HL-60/S4 (cell line): Measurements from ENCODE around the gene PRR7.

Experiments used
- in situ Hi-C: fragments of 300-500 bp; cut with MboI; formaldehyde crosslinking; loops from 2 replicates; pipeline ENCODE4 v1.14.3; 2022; ENCODE audit warnings: low sequenced_read_pairs

Gene PRR7

DNA sequence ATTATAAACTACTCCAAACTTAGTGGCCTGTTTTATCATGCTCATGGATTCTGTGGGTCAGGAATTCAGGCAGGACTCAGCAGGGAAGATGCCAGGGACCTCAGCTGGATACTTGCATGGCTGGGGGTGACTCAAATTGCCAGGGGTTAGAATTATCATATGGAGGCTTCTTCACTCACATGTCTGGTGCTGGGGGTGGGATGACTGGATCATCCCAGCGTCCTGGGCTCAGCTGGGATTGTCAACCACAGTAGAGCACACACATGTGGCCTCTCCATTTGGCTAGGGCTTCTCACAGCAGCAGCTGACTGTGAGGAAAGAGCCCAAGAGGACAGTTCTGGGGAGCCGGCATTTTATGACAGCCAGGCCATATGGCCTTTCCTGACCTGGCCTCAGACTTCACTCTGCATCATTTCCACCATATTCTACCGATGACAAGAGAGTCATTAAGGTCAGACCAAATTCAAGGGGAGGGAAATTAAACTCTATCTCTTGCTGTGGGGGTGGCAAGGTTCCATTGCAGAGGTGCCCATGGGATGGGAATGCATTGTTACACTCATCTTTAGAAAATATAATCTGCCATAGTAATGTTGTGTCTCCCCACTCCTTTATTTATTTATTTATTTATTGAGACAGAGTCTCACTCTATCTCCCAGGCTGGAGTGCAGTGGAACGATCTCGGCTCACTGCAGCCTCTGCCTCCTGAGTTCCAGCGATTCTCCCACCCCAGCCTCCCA, 25.4 kb upstream of the PRR7 start:
- in situ Hi-C loops, result no loop called here

DNA sequence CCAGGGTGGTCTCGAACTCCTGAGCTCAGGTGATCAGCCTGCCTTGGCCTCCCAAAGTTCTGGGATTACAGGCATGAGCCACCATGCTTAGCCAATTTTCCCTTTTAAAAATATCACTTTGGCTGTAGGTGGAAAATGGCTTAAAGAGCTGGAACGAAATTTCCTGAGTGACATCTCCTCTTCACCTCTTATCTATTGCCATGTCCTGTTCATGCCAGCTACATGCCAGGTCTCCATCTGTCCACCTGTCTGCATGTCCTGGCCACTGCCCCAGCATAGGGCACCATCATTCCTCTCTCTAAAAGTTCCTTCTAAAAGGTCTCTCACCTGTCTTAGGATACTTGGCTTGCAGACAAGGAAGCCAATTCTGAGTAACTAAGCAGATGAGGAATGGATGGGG, 22.9 kb upstream of the PRR7 start:
- in situ Hi-C loops, result no loop called here

DNA sequence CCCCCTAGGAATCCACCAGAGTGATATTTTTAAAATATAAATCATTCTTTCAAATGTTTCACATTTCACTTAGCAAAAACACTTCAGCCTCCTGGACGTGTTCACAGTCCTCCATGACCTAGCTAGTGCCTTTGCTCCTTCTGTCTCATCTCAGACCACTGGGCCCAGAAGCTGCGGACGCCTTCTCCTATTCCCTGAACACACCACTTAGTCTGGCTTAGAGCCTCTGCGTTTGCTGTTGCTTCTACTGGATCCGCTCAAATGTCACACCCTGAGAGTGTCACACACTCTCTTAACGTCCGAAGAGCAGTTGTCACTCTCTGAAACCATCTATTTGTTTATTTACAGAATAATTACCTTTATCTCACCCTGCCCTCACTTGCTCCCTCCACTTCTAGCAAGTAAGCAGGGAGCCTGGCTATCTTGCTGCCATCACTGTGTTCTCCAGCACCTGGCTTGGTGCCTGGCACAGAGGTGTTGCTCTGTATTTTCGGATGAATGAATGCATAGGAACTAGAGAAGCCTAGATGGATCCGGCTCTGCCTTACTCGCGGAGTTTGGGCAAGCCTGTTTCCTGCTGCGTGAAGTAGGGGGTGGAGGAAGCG, 21.3 kb upstream of the PRR7 start:
- in situ Hi-C loops, result no loop called here

DNA sequence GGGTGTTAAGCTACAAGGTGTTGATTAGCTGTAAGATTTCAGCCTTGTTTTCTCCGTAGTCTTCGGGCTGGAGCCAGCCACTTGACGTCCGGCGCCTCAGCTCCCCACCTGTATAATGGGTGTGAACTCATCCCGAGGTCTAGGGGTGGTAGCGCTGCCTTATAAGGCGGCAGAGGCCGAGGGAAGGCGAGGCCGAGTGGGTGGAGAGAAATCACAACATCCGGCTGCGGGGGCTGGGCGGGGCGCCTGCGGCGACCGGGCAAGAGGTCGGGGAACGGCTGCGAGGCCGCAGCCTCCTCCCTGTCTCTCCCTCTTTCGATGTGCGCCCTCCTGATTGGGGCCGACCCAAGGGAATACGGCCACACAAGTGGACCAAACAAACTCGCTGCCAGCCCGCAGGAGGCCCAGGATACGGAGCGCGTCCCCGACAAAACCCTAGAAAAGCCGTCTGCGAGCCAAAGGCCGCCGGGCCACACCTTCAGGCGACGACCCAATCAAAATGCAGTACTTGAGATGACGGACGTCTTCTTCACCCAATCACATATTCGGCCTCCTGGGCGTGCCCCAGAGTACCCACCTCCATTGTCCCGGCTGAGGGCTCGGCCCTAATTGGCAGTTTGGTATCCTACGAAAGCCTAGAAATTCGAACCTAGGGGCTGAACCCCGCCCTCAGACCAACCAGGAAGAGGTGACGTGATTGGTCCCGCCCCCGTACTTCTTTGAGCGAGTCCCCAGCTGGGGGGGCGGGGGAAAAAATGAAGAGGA, 20.6 kb upstream of the PRR7 start:
- in situ Hi-C loops, result no loop called here

DNA sequence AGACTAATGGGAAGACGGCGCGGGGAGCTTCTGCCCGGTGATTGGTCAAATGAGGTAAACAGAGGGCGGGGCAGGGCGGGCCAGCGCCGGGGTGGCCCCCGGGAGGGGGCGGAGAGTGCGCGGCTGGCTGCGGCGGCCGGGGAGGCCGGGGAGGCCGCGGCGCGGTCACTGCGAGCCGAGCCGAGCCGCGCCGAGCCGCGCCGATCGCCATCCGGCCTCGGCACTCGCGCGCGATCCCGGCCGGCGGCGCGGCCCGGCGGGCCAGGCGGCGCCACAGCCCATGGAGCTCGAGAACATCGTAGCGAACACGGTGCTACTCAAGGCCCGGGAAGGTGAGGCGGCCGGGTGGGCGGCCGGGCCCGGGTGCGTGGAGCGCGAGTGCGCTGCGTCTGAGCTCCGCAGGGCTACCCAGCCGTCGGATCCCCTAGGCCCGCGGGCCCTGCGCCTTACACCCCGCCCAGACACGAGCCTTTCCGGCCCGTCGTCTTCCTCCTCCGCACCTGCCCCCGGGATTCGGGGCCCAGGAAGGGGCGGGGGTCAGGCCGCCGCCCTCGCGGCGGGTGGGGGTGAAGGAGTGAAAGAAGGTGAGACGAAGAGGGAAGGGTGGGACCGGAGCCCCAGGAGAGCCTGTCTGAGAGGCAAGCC, 19.9 kb upstream of the PRR7 start, which contains the start of gene GRK6:
Gene GRK6 (plus strand): TSS at position 111 of the 645 bp plus-strand sequence. CDS start 170 bp downstream, at position 281.
- in situ Hi-C loops, result no loop called here

DNA sequence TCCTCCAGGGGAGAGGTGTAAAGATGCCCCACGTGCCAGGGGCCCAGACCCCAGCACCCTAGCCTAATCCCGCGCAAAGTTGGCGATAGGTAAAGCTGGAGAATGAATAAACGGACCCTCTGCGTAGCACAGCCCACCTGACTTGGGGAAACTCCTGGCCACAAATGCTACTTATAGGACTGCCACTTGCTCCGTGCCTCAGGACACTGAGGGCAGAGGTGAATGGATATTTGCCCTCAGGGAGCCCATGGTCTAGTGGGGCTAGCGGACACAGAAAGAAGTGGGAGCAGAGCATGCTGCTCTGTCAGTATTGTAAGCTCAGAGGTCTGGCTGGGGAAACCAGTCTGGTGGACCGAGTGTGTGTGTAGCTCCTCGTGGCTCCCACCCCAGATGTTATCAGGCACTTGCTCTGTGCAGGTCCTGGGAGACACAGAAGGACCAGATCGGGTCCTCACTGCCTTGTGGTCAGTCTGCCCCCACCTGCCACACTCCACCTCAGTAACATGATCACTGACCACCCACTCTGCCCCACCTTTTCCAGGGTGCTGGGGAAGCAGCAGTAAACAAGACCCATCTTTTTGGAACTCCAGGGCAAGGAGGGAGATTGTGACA, 19.3 kb upstream of the PRR7 start:
- in situ Hi-C loops, result no loop called here

DNA sequence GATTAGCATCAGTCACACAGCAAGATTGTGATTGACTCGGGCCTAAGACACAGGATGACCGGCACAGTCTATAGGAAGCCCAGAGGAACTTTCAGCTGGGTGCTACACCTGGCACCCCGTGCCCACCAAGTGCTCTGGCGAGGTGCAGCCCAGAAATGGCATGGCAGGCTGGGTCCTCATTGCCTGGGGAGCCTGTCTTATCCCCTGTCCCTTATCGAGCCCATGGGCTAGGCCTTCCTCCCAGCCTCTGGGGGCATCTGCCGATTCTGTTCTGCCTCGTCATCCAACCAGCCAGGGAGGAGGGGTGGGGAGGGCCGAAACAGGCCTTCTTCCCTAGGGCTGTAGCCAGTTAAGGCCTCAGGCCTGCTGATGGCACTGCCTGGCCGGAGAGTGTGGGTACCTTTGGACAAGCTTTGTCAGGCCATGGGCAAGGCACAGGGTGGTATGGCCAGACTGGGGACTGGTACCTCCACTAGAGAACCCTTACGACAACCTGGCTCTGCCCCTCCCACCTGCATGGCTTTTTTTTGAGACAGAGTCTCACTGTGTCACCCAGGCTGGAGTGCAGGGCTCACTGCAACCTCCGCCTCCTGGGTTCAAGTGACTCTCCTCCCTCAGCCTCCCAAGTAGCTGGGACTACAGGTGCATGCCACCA, 18.6 kb upstream of the PRR7 start:
- in situ Hi-C loops, result no loop called here

DNA sequence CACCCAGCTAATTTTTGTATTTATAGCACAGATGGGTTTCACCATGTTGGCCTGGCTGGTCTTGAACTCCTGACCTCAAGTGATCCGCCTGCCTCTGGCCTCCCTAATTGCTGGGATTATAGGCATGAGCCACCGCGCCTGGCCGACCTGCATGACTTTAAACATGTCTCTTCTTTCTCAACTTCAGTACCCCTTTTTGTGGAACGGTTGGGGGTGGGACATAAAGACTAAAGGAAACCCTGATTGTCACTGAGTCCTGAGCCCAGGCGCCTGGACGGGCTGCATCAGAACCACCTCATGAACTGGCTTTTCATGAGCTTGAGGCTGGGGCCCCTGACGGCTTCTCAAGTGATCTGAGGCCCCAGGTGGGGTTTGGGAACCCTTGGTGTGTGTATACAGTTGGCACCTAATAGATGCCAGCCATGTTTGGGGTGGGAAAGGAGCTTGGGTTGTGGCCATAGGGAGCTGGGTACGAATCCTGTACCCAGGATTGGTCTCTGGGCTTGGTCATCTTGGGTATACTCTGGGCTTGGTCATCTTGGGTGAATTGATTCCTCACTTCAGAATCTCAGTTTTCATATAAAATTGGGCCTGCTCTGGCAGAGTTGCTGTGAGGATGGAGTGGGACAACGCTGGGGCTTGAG, 17.9 kb upstream of the PRR7 start:
- in situ Hi-C loops, result no loop called here

DNA sequence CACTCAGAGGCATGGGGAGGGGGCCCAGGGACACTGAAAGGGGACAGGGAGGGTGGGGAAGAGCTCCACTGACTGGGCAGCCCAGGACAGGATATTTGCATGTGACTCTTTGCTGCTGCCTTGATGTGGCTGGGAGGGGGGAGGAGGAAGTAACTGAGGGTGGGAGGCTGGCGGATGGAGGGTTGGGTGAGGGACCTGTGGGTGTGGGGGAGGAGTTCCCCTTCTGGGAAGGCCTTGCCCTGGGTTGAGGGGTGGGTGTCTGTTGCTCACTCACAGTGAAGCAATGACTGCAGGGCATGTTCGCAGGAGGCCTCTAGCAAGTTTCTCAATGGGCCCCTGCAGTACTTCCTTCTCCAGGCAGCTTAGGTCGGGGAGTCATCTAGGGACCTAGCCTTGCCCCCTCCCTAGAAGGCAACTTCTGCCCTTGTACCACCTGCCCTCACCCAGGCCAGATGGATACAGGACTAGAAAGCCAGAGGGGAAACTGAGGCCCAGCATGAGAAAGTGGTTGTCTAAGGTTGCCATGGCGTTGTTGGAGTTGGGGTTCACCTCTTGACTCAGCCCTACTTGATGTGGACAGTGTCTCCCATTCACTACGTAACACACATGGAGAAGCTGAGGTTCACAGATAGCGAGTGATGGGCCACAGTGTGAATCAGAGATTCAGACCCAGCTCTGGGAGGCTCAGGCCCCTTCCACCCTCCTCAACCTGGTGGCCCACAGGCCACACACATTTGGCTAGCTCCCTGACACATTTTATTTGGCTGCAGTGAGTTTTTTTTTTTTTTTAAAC, 17.2 kb upstream of the PRR7 start:
- in situ Hi-C loops, result no loop called here

DNA sequence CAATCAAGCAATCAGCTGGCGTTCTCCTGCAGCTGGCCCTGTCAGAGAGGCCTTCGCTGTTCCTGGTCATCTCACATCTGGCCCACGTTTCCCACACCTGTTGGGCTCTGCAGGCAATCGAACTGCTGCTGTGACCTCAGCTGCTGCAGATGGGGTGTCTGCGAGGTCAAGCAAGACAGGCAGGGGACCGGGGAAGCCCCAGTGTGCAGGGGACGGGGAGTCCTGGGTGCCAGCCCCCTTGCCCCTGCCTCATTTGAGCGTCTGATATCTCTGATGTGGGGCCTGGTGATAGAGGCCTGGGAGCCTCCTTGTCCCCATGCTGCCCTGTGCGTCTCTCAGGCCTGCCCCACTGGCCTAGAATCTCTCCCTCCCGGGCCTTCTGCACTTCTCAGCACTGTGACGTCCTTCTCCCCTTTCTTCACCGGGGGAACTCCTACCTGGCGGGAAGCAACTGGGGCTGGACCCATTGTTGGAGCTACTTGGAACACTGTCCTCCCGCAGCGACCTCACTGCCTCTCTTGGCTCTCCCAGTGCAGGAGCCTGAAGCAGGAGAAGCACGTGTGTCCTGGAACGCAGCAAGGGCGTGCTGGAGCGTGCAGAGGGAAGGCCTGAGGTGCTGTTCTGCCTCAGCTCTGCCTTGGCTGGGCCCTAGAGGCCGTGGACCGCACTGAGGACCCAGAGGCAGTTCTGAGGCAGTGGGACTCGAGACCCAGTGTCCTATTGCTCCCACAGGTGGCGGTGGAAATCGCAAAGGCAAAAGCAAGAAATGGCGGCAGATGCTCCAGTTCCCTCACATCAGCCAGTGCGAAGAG, 16.3 kb upstream of the PRR7 start:
- in situ Hi-C loops, result no loop called here

DNA sequence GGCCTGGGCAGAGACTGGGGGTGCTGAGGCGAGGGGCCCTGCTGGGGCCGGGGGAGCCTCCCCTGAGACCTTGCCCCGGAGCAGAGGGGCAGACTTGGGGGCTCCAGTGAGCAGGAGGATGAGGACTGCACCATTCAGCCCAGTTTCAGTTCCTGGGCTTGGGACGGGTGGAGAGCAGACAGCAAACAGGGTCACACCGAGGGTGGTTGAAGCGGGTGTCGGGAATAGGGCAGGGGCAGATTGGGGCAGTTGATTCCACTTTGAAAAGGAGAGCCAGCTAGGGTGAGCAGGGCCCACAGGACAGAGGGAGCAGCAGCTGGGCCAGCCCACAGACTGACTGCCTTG, 15.7 kb upstream of the PRR7 start:
- in situ Hi-C loops, result no loop called here

DNA sequence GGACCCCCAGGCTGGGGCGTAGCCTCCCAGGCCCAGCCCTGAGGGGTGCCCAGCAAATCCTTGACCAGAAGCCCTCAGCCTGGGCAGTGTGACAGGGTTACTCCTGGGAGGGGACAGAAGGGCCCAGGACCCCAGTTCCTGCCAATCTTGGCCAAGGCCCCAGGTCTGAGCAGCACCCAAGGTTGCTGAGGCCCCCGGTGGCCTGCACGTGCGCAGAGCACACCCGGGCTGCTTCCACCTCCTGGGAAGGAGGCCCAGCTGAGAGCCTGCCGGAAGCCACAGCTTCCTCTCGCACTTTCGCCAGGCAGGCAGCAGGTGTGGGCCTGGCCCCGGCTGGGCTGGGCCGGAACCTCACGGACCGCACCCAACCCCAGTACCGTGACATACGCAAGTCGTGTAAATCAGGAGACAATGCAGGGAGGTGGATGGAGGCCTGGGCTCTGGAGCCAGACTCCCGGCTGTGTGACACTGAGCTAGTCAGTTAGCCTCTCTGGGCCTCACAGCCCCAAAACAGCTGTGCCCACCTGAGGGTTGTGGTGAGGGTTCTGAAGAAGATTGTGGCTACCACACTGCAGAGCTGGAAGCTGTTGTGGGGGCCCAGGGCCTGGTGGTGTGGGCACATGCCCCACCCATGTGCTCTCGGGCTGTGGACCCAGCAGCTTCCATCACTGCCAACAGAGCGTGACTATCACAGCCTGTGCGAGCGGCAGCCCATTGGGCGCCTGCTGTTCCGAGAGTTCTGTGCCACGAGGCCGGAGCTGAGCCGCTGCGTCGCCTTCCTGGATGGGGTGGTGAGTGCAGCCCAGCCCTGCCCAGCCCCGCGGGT, 15.1 kb upstream of the PRR7 start:
- in situ Hi-C loops, result no loop called here

DNA sequence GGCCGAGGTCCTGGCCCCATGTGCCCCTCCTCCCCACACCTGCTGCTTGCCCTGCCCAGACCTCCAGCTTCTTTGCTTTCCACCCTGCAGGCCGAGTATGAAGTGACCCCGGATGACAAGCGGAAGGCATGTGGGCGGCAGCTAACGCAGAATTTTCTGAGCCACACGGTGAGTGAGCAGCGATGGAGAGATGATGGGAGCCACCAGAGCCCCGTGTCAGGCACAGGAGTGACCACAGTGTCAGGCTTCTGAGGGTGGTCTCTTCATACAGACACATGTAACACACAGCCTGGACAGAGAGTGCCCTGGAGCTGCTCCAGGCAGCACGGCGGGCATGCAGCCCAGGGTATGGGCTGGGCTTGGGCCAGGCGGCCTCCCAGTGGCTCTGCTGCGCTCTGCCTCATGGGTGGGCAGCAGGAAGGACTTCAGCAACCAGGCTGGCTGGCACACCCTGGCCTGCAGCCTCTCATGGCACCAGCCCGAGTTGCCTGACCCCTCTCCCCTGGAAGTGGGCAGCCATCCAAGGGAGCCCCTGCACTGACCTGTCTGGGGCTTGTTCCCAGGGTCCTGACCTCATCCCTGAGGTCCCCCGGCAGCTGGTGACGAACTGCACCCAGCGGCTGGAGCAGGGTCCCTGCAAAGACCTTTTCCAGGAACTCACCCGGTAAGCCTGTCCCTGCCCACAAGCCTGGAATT, 14.3 kb upstream of the PRR7 start:
- in situ Hi-C loops, result no loop called here

DNA sequence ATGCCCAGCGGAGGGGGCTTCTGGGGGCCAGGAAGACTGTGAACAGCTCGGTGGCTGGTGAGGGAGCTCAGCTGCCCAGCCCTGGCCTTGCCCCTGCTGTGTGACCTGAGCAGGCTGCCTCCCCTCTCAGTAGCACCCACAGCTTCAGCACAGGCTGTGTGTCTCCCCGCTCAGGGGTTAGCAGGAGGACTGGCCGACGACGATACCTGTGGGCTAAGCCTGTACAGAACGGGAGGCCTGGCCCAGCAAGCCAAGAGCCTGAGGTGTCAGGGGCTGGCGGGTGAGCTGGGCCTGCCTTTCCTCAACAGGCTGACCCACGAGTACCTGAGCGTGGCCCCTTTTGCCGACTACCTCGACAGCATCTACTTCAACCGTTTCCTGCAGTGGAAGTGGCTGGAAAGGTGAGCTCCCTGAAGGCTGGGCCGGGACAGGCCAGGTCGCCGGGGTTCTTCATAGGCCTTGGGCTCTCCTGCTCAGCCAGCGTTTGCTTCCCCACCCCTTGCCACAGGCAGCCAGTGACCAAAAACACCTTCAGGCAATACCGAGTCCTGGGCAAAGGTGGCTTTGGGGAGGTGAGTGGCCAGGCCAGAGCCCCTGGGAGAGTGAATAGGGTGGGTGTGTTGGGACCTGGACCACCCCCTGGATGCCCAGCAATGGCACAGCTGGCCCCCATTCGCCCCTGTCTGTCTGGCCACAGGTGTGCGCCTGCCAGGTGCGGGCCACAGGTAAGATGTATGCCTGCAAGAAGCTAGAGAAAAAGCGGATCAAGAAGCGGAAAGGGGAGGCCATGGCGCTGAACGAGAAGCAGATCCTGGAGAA, 13.6 kb upstream of the PRR7 start:
- in situ Hi-C loops, result no loop called here

DNA sequence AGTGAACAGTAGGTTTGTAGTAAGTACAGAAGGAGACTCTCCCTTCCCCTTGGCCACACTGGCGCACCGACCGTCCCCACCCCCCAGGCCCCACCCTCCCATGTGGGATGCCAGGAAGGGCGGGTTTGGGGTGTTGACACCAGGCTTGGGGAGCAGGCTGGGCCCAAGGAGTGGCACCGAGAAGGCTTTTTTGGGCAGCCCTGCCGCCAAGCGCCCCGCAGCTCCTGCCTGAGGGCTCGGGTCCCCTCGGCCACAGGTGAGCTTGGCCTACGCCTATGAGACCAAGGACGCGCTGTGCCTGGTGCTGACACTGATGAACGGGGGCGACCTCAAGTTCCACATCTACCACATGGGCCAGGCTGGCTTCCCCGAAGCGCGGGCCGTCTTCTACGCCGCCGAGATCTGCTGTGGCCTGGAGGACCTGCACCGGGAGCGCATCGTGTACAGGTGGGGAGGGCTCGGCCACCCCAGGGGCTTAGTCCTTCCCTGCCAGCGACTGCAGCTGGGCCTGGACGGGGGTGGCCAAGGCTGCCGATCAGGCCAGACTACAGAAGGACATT, 12.9 kb upstream of the PRR7 start:
- in situ Hi-C loops, result no loop called here

DNA sequence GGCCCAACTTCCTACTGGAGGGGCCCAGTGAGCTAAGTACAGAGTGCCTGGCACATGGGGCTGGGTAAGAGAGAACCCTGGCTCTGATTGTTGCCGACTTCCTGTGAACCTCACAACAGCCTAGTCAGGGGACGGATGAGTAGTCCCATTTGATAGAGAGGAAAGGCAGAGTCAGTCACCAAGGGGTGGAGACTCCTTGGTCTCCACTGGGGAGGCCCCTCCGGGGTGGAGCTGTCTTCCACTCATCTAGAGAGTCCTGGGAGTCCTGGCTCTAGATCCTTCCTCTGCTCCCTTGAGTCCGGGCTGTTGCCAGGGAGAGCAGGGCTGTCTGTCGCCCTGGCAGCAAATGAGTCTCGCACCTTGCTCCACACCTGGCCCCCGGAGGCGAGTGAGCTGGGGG, 12.2 kb upstream of the PRR7 start:
- in situ Hi-C loops, result no loop called here
